Neutrophil (primary cell): ENCODE data around the gene TGM2.

Source experiments
- H3K27ac ChIP-seq: fragments of 200-600 bp; sonication (generic); 2 replicates; pipeline ENCODE4 v1.5.1; 2016; ENCODE audit warnings: mild to moderate bottlenecking, moderate library complexity
- H3K27me3 ChIP-seq: fragments of 200-600 bp; sonication (generic); 2 replicates; pipeline ENCODE4 v1.6.0; 2016; ENCODE audit warnings: mild to moderate bottlenecking
- H3K36me3 ChIP-seq: fragments of 200-600 bp; sonication (generic); 2 replicates; pipeline ENCODE4 v1.5.1; 2017
- H3K4me1 ChIP-seq, 2 experiments: fragments of 200-600 bp in 1 of 2; sonication (generic) in 1 of 2; 1 replicate in 1 of 2; 2 replicates in 1 of 2; pipeline versions ENCODE4 v1.5.1 to v1.6.1; 2013 to 2016; ENCODE audit warnings: low read depth in 1 of 2, low read length in 1 of 2, mild to moderate bottlenecking in 1 of 2, moderate library complexity in 1 of 2; ENCODE audit not compliant: control insufficient read depth in 1 of 2, insufficient read depth in 1 of 2
- H3K4me3 ChIP-seq, 2 experiments: fragments of 200-600 bp in 1 of 2; sonication (generic) in 1 of 2; 1 replicate in 1 of 2; 2 replicates in 1 of 2; pipeline ENCODE4 v1.5.1; 2013 to 2016; ENCODE audit warnings: low read depth in 1 of 2, low read length in 1 of 2, mild to moderate bottlenecking in 1 of 2, moderate library complexity in 1 of 2
- H3K9me3 ChIP-seq: fragments of 200-600 bp; sonication (generic); 2 replicates; pipeline ENCODE4 v1.5.1; 2016
- CTCF ChIP-seq: fragments of 200-600 bp; sonication (generic); IDR thresholded peaks from 2 replicates; pipeline ENCODE4 v1.5.1; 2016; ENCODE audit warnings: antibody characterized with exemption

TGM2 gene

GRCh38 chr20:38115896-38116295 lies 49.2 kb downstream of the TGM2 start:
- no peak for TF ChIP-seq CTCF
- H3K36me3 ChIP-seq = no peaks in the 10 kb centered on the region
- no peaks in the 10 kb centered on the region for H3K9me3 ChIP-seq
- H3K27me3 ChIP-seq = no peaks in the 10 kb centered on the region
- H3K27ac ChIP-seq = no peak overlapping the region
- H3K4me1 ChIP-seq = no peaks in the 10 kb centered on the region
- no peak overlapping the region for H3K4me3 ChIP-seq

GRCh38 chr20:38115205-38115604 lies 49.9 kb downstream of the TGM2 start:
- no peak for TF ChIP-seq CTCF
- no peak overlapping the region for H3K4me3 ChIP-seq
- H3K9me3 ChIP-seq = no peaks in the 10 kb centered on the region
- no peaks in the 10 kb centered on the region for H3K27me3 ChIP-seq
- no peaks in the 10 kb centered on the region for H3K4me1 ChIP-seq
- no peak overlapping the region for H3K27ac ChIP-seq
- no peaks in the 10 kb centered on the region for H3K36me3 ChIP-seq

- H3K9me3 ChIP-seq = no peaks in the 10 kb centered on the region
- TF ChIP-seq CTCF = no peak
- H3K36me3 ChIP-seq = no peaks in the 10 kb centered on the region
- no peaks in the 10 kb centered on the region for H3K4me1 ChIP-seq
- no peak overlapping the region for H3K27ac ChIP-seq
- H3K4me3 ChIP-seq = no peak overlapping the region
- no peaks in the 10 kb centered on the region for H3K27me3 ChIP-seq
Measured at GRCh38 chr20:38114353-38114791, 50.7 kb downstream of the TGM2 start.

GRCh38 chr20:38113401-38114325 lies 51.4 kb downstream of the TGM2 start:
- Histone ChIP-seq H3K9me3 (no peaks in the 10 kb centered on the region), H3K4me1 (no peaks in the 10 kb centered on the region), H3K4me3 (no peak overlapping the region), H3K36me3 (no peaks in the 10 kb centered on the region), H3K27me3 (no peaks in the 10 kb centered on the region), H3K27ac (no peak overlapping the region)
- no peak for TF ChIP-seq CTCF

- Histone ChIP-seq H3K9me3 (no peaks in the 10 kb centered on the region), H3K27me3 (no peaks in the 10 kb centered on the region), H3K36me3 (no peaks in the 10 kb centered on the region), H3K27ac (no peak overlapping the region), H3K4me3 (no peak overlapping the region), H3K4me1 (no peaks in the 10 kb centered on the region)
- TF ChIP-seq CTCF = no peak
Measured at GRCh38 chr20:38112930-38113294, 52.2 kb downstream of the TGM2 start.
